ENCODE results near the gene CAMKK1. TPM values are rescaled to one million over a fixed set of nuclear protein-coding genes. Genes with fewer than 3 reads are reported as not detected.

The CAMKK1 gene
- total and polyA plus RNA-seq, 2 of the 4 experiments (the other 2 are of a cell fraction), result 4.1 to 8.2 TPM

GRCh38 chr17:3838206-3838605, 54.6 kb downstream of the CAMKK1 start:
- H3K9me3 ChIP-seq (ENCODE audit: control insufficient read depth, insufficient read depth, low read length), result no peaks in the 10 kb centered on the region
- no peak overlapping the region for H3K4ac ChIP-seq (ENCODE audit: low read depth, low read length)
- dilution Hi-C loops (cut with HindIII; ENCODE audit: low sequenced_read_pairs, unreplicated experiment), result no loop called here
- no peak overlapping the region for H4K91ac ChIP-seq (ENCODE audit: insufficient read depth, low read depth, low read length)
- H3K27me3 ChIP-seq (ENCODE audit: control insufficient read depth, insufficient read depth, low read length), result no peaks in the 10 kb centered on the region
- H4K5ac ChIP-seq (ENCODE audit: low read depth, low read length), result no peak overlapping the region
- in situ Hi-C loops (cut with MboI; ENCODE audit: low sequenced_read_pairs), result no loop called here
- H3K27ac ChIP-seq (ENCODE audit: insufficient read depth, low read length), result no peak overlapping the region
- H2BK20ac ChIP-seq (ENCODE audit: low read depth, low read length), result no peak overlapping the region
- no peak overlapping the region for H2BK15ac ChIP-seq (ENCODE audit: low read depth, low read length)
- H3K36me3 ChIP-seq (ENCODE audit: control insufficient read depth, insufficient read depth, low read length), result peaks cover 42% of the 10 kb centered on the region
- no peak overlapping the region for H2AFZ ChIP-seq (replicated peaks; ENCODE audit: low read length, poor library complexity)
- intact Hi-C loops (cut with micrococcal nuclease), result no loop called here
- DNase-seq (no peak), ATAC-seq (ENCODE audit: low read depth) (no peak)
- BruUV-seq (replicated peaks), result no TSS peak
- ChIA-PET CTCF (interaction anchor here (1.0 kb wide), 1 partner anchor 100 kb away, joined by 3 read pairs; no protein-coding TSS in a partner anchor), POLR2A (ENCODE audit: unreplicated experiment) (no interaction called here)
- H3K9ac ChIP-seq (ENCODE audit: low read depth, low read length), result no peak overlapping the region
- no peak overlapping the region for H3K56ac ChIP-seq (ENCODE audit: extremely low read depth, insufficient read depth, low read length)
- H3K79me1 ChIP-seq (ENCODE audit: low read depth in 1 of 2, low read length in 2 of 2), result peaks cover 41 to 64% of the 10 kb centered on the region in 2 experiments
- H3K4me1 ChIP-seq (ENCODE audit: control insufficient read depth, insufficient read depth, low read length), result no peaks in the 10 kb centered on the region; the same call in 1 of the 2 replicates
- H4K8ac ChIP-seq (ENCODE audit: low read depth in 2 of 2, low read length in 2 of 2), result no peak overlapping the region; a peak in 1 of 4 replicates
- no peak overlapping the region for H3K23ac ChIP-seq (ENCODE audit: low read depth, low read length)
- no peak overlapping the region for H2AK5ac ChIP-seq (ENCODE audit: low read depth, low read length)
- no peak overlapping the region for H3K4me2 ChIP-seq (ENCODE audit: low read depth, low read length)
- no peak overlapping the region for H3K18ac ChIP-seq (ENCODE audit: low read depth, low read length)
- peaks cover 10% of the 10 kb centered on the region for H3K9me1 ChIP-seq (ENCODE audit: insufficient read depth, low read length)
- H3K4me3 ChIP-seq (ENCODE audit: insufficient read depth, low read depth, low read length), result no peak overlapping the region
- H2AK9ac ChIP-seq (replicated peaks; ENCODE audit: low read depth, low read length, poor library complexity), result no peak overlapping the region
- WGBS, 2 experiments (ENCODE audit: extremely low coverage in 2 of 2, insufficient read length in 1 of 2), result 82% methylated on average over 6 of the region's 12 CpGs; no CpG with 5 or more reads in 1 of the 2 experiments
- no peak for TF ChIP-seq CHD1 (IDR thresholded peaks at IDR 0.05; ENCODE audit: low read depth, low read length)
- no peak for TF ChIP-seq BHLHE40 (IDR thresholded peaks at IDR 0.05; ENCODE audit: low read depth, low read length)
- no peak for TF ChIP-seq USF2 (IDR thresholded peaks at IDR 0.05; ENCODE audit: low read depth, low read length)
- TF ChIP-seq FOS (IDR thresholded peaks at IDR 0.05; ENCODE audit: low read depth, low read length), result no peak
- TF ChIP-seq CTCF (conservative IDR thresholded peaks at IDR 0.05; ENCODE audit: low read depth, low read length), result no peak
- no peak for TF ChIP-seq RAD21 (IDR thresholded peaks at IDR 0.05; ENCODE audit: low read length)
- TF ChIP-seq MXI1 (IDR thresholded peaks at IDR 0.05; ENCODE audit: borderline replicate concordance, low read depth, low read length), result no peak
- no peak for TF ChIP-seq NFE2L2 (IDR thresholded peaks at IDR 0.05; ENCODE audit: low read depth, low read length)
- no peak for TF ChIP-seq ELK1 (IDR thresholded peaks at IDR 0.05; ENCODE audit: borderline replicate concordance, low read depth, low read length)
- TF ChIP-seq RFX5 (IDR thresholded peaks at IDR 0.05; ENCODE audit: low read depth, low read length), result no peak
- no peak for TF ChIP-seq RCOR1 (IDR thresholded peaks at IDR 0.05; ENCODE audit: insufficient replicate concordance, low read length)
- TF ChIP-seq SMC3 (IDR thresholded peaks at IDR 0.05; ENCODE audit: low read depth, low read length), result no peak
- no peak for TF ChIP-seq MAFK (IDR thresholded peaks at IDR 0.05; ENCODE audit: low read depth, low read length)
- H2BK5ac ChIP-seq (ENCODE audit: low read depth, low read length, poor library complexity, severe bottlenecking), result no peak overlapping the region
- no peak overlapping the region for H2BK120ac ChIP-seq (ENCODE audit: low read depth, low read length)
- no peak overlapping the region for H3K14ac ChIP-seq (replicated peaks; ENCODE audit: low read depth, low read length)
- peaks cover 22% of the 10 kb centered on the region; the same call in 1 of the 2 replicates for H4K20me1 ChIP-seq (ENCODE audit: insufficient read depth, low read length)
